HG02970 (cell line): ENCODE data around the gene SMS.

Source experiments
- ATAC-seq: cut with Tn5 transposase; IDR thresholded peaks from one replicate; pipeline ENCODE4 v1.9.1; 2021; ENCODE audit warnings: mild to moderate bottlenecking, moderate library complexity, moderate number of reproducible peaks; ENCODE audit not compliant: unreplicated experiment, low FRiP score

The SMS gene

GRCh38 chrX:21975242-21975641, 34.7 kb downstream of the SMS start:
- ATAC-seq, result no peak

- ATAC-seq, result no peak
These were observed 35.3 kb downstream of the SMS start for GRCh38 chrX:21975812-21976211.

- ATAC-seq, result no peak
These were observed 37.8 kb downstream of the SMS start for GRCh38 chrX:21978346-21978745.

- ATAC-seq, result no peak
These were observed 41.8 kb downstream of the SMS start for GRCh38 chrX:21982311-21982710.

GRCh38 chrX:21985332-21985777, 44.8 kb downstream of the SMS start:
- peak; percentile 93 for ATAC-seq

GRCh38 chrX:21986596-21986995, 46.1 kb downstream of the SMS start:
- no peak for ATAC-seq

- no peak for ATAC-seq
These were observed 48.9 kb downstream of the SMS start for GRCh38 chrX:21989384-21989783.

GRCh38 chrX:21990832-21991231, 50.3 kb downstream of the SMS start:
- ATAC-seq, result no peak

GRCh38 chrX:21991504-21991903, 51.0 kb downstream of the SMS start:
- no peak for ATAC-seq

GRCh38 chrX:21993265-21993664, 52.8 kb downstream of the SMS start:
- peak; percentile 48 for ATAC-seq

GRCh38 chrX:21996872-21997455, 56.5 kb downstream of the SMS start:
- ATAC-seq, result no peak

- no peak for ATAC-seq
These were observed 57.5 kb downstream of the SMS start for GRCh38 chrX:21998037-21998436.

GRCh38 chrX:22004866-22005265, 64.4 kb downstream of the SMS start:
- no peak for ATAC-seq

- no peak for ATAC-seq
These were observed 71.5 kb downstream of the SMS start for GRCh38 chrX:22012051-22012450.

GRCh38 chrX:22012931-22013330, 72.4 kb downstream of the SMS start:
- ATAC-seq, result no peak

GRCh38 chrX:22015139-22015750, 74.7 kb downstream of the SMS start:
- ATAC-seq, result no peak

- no peak for ATAC-seq
These were observed 81.3 kb downstream of the SMS start for GRCh38 chrX:22021751-22022324.

- no peak for ATAC-seq
These were observed 84.1 kb downstream of the SMS start for GRCh38 chrX:22024577-22024976.

- ATAC-seq, result no peak
These were observed 85.2 kb downstream of the SMS start for GRCh38 chrX:22025751-22026150.

- no peak for ATAC-seq
These were observed 86.2 kb downstream of the SMS start for GRCh38 chrX:22026731-22027130.

- no peak for ATAC-seq
These were observed 91.6 kb downstream of the SMS start, which contains the start of gene PHEX for GRCh38 chrX:22032084-22032483. TSS of gene PHEX (plus strand) at chrX:22032325. CDS start at chrX:22033006, 681 bp downstream.

- no peak for ATAC-seq
These were observed 92.0 kb downstream of the SMS start for GRCh38 chrX:22032506-22032905.
